ENCODE data around the gene CAVIN1. TPM values are rescaled to one million over a fixed set of nuclear protein-coding genes. Genes with fewer than 3 reads are reported as not detected.
"Not testable (repeated sequence)": the region's sequence is repeated elsewhere in the genome, so short reads cannot be mapped to it uniquely, and the experiment has no call there.

The CAVIN1 gene
- total RNA-seq, 1 donor from 2014 or later: 269 TPM

- Histone ChIP-seq H3K4me1 (peaks cover 44% of the 10 kb centered on the region), H3K27me3 (ENCODE audit: low read depth) (no peaks in the 10 kb centered on the region), H3K9me3 (no peaks in the 10 kb centered on the region), H3K4me3 (no peak overlapping the region), H3K36me3 (no peaks in the 10 kb centered on the region), H3K27ac (no peak overlapping the region)
- intact Hi-C loops (cut with DNase I): no loop called here
- DNase-seq (no peak), ATAC-seq (no peak)
- TF ChIP-seq, protein P1, sequence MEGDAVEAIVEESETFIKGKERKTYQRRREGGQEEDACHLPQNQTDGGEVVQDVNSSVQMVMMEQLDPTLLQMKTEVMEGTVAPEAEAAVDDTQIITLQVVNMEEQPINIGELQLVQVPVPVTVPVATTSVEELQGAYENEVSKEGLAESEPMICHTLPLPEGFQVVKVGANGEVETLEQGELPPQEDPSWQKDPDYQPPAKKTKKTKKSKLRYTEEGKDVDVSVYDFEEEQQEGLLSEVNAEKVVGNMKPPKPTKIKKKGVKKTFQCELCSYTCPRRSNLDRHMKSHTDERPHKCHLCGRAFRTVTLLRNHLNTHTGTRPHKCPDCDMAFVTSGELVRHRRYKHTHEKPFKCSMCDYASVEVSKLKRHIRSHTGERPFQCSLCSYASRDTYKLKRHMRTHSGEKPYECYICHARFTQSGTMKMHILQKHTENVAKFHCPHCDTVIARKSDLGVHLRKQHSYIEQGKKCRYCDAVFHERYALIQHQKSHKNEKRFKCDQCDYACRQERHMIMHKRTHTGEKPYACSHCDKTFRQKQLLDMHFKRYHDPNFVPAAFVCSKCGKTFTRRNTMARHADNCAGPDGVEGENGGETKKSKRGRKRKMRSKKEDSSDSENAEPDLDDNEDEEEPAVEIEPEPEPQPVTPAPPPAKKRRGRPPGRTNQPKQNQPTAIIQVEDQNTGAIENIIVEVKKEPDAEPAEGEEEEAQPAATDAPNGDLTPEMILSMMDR (IDR thresholded peaks at IDR 0.05): no peak
Observed at GRCh38 chr17:42453439-42453838, 30.4 kb upstream of the CAVIN1 start.

GRCh38 chr17:42451270-42451669 is 28.2 kb upstream of the CAVIN1 start:
- ATAC-seq; H3K36me3 ChIP-seq; H3K27me3 ChIP-seq (ENCODE audit: low read depth); H3K27ac ChIP-seq; H3K9me3 ChIP-seq; H3K4me3 ChIP-seq; intact Hi-C loops (cut with DNase I); DNase-seq: not testable (repeated sequence)
- H3K4me1 ChIP-seq: peaks cover 25% of the 10 kb centered on the region

- H3K27ac ChIP-seq; H3K36me3 ChIP-seq; H3K27me3 ChIP-seq (ENCODE audit: low read depth); H3K4me3 ChIP-seq; ATAC-seq; intact Hi-C loops (cut with DNase I); DNase-seq; H3K9me3 ChIP-seq: not testable (repeated sequence)
- H3K4me1 ChIP-seq: peaks cover 15% of the 10 kb centered on the region
Observed at GRCh38 chr17:42449838-42450237, 26.8 kb upstream of the CAVIN1 start.

DNA sequence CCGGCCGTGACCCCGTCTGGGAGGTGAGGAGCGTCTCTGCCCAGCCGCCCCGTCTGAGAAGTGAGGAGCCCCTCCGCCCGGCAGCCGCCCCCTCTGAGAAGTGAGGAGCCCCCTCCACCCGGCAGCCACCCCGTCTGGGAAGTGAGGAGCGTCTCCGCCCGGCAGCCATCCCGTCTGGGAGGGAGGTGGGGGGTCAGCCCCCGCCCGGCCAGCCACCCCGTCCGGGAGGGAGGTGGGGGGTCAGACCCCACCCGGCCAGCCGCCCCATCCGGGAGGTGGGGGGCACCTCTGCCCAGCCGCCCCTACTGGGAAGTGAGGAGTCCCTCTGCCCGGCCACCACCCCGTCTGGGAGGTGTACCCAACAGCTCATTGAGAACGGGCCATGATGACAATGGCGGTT is 26.1 kb upstream of the CAVIN1 start:
- H3K9me3 ChIP-seq; H3K4me3 ChIP-seq; ATAC-seq; H3K27ac ChIP-seq; H3K27me3 ChIP-seq (ENCODE audit: low read depth); H3K36me3 ChIP-seq; intact Hi-C loops (cut with DNase I); DNase-seq: not testable (repeated sequence)
- H3K4me1 ChIP-seq: peaks cover 11% of the 10 kb centered on the region

DNA sequence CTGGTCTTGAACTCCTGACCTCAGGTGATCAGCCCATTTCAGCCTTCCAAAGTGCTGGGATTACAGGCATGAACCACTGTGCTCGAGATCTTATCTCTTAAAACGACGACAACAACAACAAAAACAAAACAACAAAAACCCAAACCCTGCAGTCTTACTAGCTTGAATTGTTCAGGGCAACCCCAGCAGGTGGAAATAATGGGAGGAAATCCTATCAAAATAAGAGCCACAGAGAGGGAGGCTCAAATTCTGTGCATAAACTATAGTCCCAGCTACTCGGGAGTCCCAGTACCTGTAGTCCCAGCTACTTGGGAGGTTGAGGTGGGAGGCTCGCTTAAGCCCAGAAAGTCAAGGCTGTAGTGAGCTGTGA is 19.1 kb upstream of the CAVIN1 start:
- H3K4me3 ChIP-seq: no peak overlapping the region
- intact Hi-C loops (cut with DNase I): no loop called here
- DNase-seq (no peak), ATAC-seq (no peak)
- no peaks in the 10 kb centered on the region for H3K27me3 ChIP-seq (ENCODE audit: low read depth)
- H3K36me3 ChIP-seq: no peaks in the 10 kb centered on the region
- H3K9me3 ChIP-seq: no peaks in the 10 kb centered on the region
- TF ChIP-seq, protein P1 (IDR thresholded peaks at IDR 0.05): no peak
- H3K27ac ChIP-seq: no peak overlapping the region
- H3K4me1 ChIP-seq: peaks cover 10% of the 10 kb centered on the region

DNA sequence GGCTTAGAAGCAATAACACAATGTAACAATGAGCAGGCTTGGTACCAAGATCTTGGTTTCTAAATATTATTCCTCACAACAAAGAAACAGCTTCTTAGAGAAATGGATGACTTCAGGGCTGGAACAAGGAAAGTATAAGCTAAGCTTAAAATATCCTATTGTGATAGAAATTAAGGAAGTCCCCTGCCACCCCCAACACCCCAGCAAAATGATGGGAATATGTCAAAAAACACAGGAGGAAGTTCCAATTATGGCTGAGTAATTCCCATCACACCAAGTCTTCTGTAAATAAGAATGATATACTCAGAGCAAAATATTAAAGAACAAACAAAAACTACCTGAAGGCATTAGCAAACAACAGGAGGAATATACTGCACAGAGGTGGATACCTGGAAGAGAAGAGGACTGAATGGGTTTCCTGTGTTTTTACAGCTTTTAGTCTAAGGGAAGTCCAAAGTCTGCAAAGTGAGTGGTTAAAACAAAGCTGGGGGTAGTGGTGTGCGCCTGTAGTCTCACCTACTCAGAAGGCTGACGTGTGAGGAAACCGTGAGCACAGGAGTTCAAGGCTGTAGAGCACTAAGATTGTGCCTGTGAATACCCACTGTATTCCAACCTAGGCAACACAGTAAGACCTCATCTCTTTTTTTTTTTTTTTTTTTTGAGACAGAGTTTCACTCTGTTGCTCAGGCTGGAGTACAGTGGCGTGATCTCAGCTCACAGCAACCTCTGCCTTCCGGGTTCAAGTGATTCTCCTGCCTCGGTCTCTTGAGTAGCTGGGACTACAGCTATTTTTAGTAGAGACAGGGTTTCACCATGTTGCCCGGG is 18.5 kb upstream of the CAVIN1 start:
- no peaks in the 10 kb centered on the region for H3K36me3 ChIP-seq
- ATAC-seq (no peak), DNase-seq (no peak)
- no peak overlapping the region for H3K4me3 ChIP-seq
- H3K27me3 ChIP-seq (ENCODE audit: low read depth): no peaks in the 10 kb centered on the region
- no peaks in the 10 kb centered on the region for H3K9me3 ChIP-seq
- intact Hi-C loops (cut with DNase I): no loop called here
- peaks cover 11% of the 10 kb centered on the region for H3K4me1 ChIP-seq
- no peak overlapping the region for H3K27ac ChIP-seq
- TF ChIP-seq, protein P1 (IDR thresholded peaks at IDR 0.05): no peak
